CD4-positive, alpha-beta T cell treated with Interleukin-17A for 4 hours (primary cell): Measurements from ENCODE around the gene ETNPPL.
A peak's percentile ranks its signal among the peaks of the same experiment; 100 is the strongest.

ENCODE experiments used
- DNase-seq: peaks from one replicate; pipeline ENCODE4 v3.0.0-alpha.2; 2020; ENCODE audit warnings: mixed read lengths

ETNPPL gene

GRCh38 chr4:108762559-108763225 is at the start of gene ETNPPL:
Gene ETNPPL (minus strand): TSS chr4:108763053. CDS start chr4:108762898, 155 bp downstream.
- DNase-seq: peak; percentile 23

- DNase-seq: no peak
Observed at GRCh38 chr4:108811486-108811885, 48.6 kb upstream of the ETNPPL start.

GRCh38 chr4:108810087-108810486 is 47.2 kb upstream of the ETNPPL start:
- no peak for DNase-seq

GRCh38 chr4:108804648-108805273 is 41.9 kb upstream of the ETNPPL start:
- DNase-seq: no peak

GRCh38 chr4:108799306-108799705 is 36.5 kb upstream of the ETNPPL start:
- no peak for DNase-seq

GRCh38 chr4:108796173-108796572 is 33.3 kb upstream of the ETNPPL start:
- DNase-seq: no peak

GRCh38 chr4:108795733-108796132 is 32.9 kb upstream of the ETNPPL start:
- DNase-seq: no peak

- no peak for DNase-seq
Observed at GRCh38 chr4:108794136-108794535, 31.3 kb upstream of the ETNPPL start.

GRCh38 chr4:108793415-108793814 is 30.6 kb upstream of the ETNPPL start:
- no peak for DNase-seq

- DNase-seq: no peak
Observed at GRCh38 chr4:108788731-108789130, 25.9 kb upstream of the ETNPPL start.

- no peak for DNase-seq
Observed at GRCh38 chr4:108787724-108788123, 24.9 kb upstream of the ETNPPL start.

GRCh38 chr4:108787106-108787505 is 24.3 kb upstream of the ETNPPL start:
- DNase-seq: no peak

- DNase-seq: no peak
Observed at GRCh38 chr4:108786351-108786750, 23.5 kb upstream of the ETNPPL start.

- no peak for DNase-seq
Observed at GRCh38 chr4:108783665-108784463, 21.0 kb upstream of the ETNPPL start.

GRCh38 chr4:108779958-108780357 is 17.1 kb upstream of the ETNPPL start:
- DNase-seq: no peak

- no peak for DNase-seq
Observed at GRCh38 chr4:108777388-108777787, 14.5 kb upstream of the ETNPPL start.

- no peak for DNase-seq
Observed at GRCh38 chr4:108775921-108776320, 13.1 kb upstream of the ETNPPL start.

GRCh38 chr4:108774809-108775530 is 12.1 kb upstream of the ETNPPL start:
- DNase-seq: no peak

- DNase-seq: no peak
Observed at GRCh38 chr4:108772402-108772801, 9.5 kb upstream of the ETNPPL start.

- DNase-seq: no peak
Observed at GRCh38 chr4:108766058-108766457, 3.2 kb upstream of the ETNPPL start.

- DNase-seq: no peak
Observed at GRCh38 chr4:108763986-108764385, 1.1 kb upstream of the ETNPPL start.

GRCh38 chr4:108763226-108763593 is 357 bp upstream of the ETNPPL start:
- DNase-seq: no peak

- DNase-seq: no peak
Observed at GRCh38 chr4:108758498-108758897, 4.4 kb downstream of the ETNPPL start.
